ENCODE measurements around the gene MAN1B1.
"Not testable (repeated sequence)": the region's sequence is repeated elsewhere in the genome, so short reads cannot be mapped to it uniquely, and the experiment has no call there.

Gene MAN1B1

GRCh38 chr9:137114613-137115393, 28.0 kb downstream of the MAN1B1 start, which contains the start of gene DPP7:
TSS of gene DPP7 (minus strand) at chr9:137114733. CDS start at chr9:137114713, 20 bp downstream.
- no peaks in the 10 kb centered on the region for H3K27me3 ChIP-seq (replicated peaks)
- no peak for TF ChIP-seq CTCF (IDR thresholded peaks at IDR 0.05; ENCODE audit: low read depth, low read length, missing control alignments)
- in situ Hi-C loops (cut with HindIII; ENCODE audit: low pct_ligation_motif_present, low sequenced_read_pairs), result no loop called here
- H3K4me3 ChIP-seq (ENCODE audit: low read depth, low read length), result peak within 1 kb of the TSS; percentile 46
- H3K27ac ChIP-seq, result no peak within 1 kb of the TSS
- H3K36me3 ChIP-seq (replicated peaks), result peaks cover 8% of the 10 kb centered on the region
- DNase-seq, result no peak

- in situ Hi-C loops (cut with HindIII; ENCODE audit: low pct_ligation_motif_present, low sequenced_read_pairs), result no loop called here
- H3K27me3 ChIP-seq (replicated peaks), result no peaks in the 10 kb centered on the region
- no peak for TF ChIP-seq CTCF (IDR thresholded peaks at IDR 0.05; ENCODE audit: low read depth, low read length, missing control alignments)
- DNase-seq, result no peak
- no peak overlapping the region for H3K27ac ChIP-seq
- H3K36me3 ChIP-seq (replicated peaks), result peaks cover 3% of the 10 kb centered on the region
- H3K4me3 ChIP-seq (ENCODE audit: low read depth, low read length), result no peak overlapping the region
Measured at GRCh38 chr9:137115394-137116026, 28.7 kb downstream of the MAN1B1 start.

GRCh38 chr9:137116027-137116507, 29.3 kb downstream of the MAN1B1 start:
- H3K4me3 ChIP-seq (ENCODE audit: low read depth, low read length), result no peak overlapping the region
- no peak for DNase-seq
- in situ Hi-C loops (cut with HindIII; ENCODE audit: low pct_ligation_motif_present, low sequenced_read_pairs), result no loop called here
- no peak overlapping the region for H3K27ac ChIP-seq
- H3K27me3 ChIP-seq (replicated peaks), result no peaks in the 10 kb centered on the region
- no peaks in the 10 kb centered on the region for H3K36me3 ChIP-seq (replicated peaks)
- no peak for TF ChIP-seq CTCF (IDR thresholded peaks at IDR 0.05; ENCODE audit: low read depth, low read length, missing control alignments)

GRCh38 chr9:137116728-137117127, 29.9 kb downstream of the MAN1B1 start:
- in situ Hi-C loops (cut with HindIII; ENCODE audit: low pct_ligation_motif_present, low sequenced_read_pairs), result no loop called here
- H3K36me3 ChIP-seq (replicated peaks), result no peaks in the 10 kb centered on the region
- no peaks in the 10 kb centered on the region for H3K27me3 ChIP-seq (replicated peaks)
- H3K27ac ChIP-seq, result no peak overlapping the region
- no peak for TF ChIP-seq CTCF (IDR thresholded peaks at IDR 0.05; ENCODE audit: low read depth, low read length, missing control alignments)
- DNase-seq, result no peak
- H3K4me3 ChIP-seq (ENCODE audit: low read depth, low read length), result no peak overlapping the region

- TF ChIP-seq CTCF (IDR thresholded peaks at IDR 0.05; ENCODE audit: low read depth, low read length, missing control alignments), result no peak
- in situ Hi-C loops (cut with HindIII; ENCODE audit: low pct_ligation_motif_present, low sequenced_read_pairs), result no loop called here
Measured at GRCh38 chr9:137117269-137117731, 30.5 kb downstream of the MAN1B1 start.

GRCh38 chr9:137118092-137118603, 31.4 kb downstream of the MAN1B1 start:
- H3K27me3 ChIP-seq (replicated peaks); H3K27ac ChIP-seq; in situ Hi-C loops (cut with HindIII; ENCODE audit: low pct_ligation_motif_present, low sequenced_read_pairs); H3K36me3 ChIP-seq (replicated peaks); H3K4me3 ChIP-seq (ENCODE audit: low read depth, low read length); DNase-seq: not testable (repeated sequence)

More at GRCh38 chr9:137117269-137117731, 30.5 kb downstream of the MAN1B1 start:
- DNase-seq, result no peak
- H3K27me3 ChIP-seq (replicated peaks), result no peaks in the 10 kb centered on the region
- H3K27ac ChIP-seq, result no peak overlapping the region
- no peaks in the 10 kb centered on the region for H3K36me3 ChIP-seq (replicated peaks)
- H3K4me3 ChIP-seq (ENCODE audit: low read depth, low read length), result no peak overlapping the region

GRCh38 chr9:137121927-137122795, 35.4 kb downstream of the MAN1B1 start:
- DNase-seq; H3K4me3 ChIP-seq (ENCODE audit: low read depth, low read length); in situ Hi-C loops (cut with HindIII; ENCODE audit: low pct_ligation_motif_present, low sequenced_read_pairs); H3K27me3 ChIP-seq (replicated peaks); H3K27ac ChIP-seq; H3K36me3 ChIP-seq (replicated peaks): not testable (repeated sequence)

GRCh38 chr9:137122796-137123467, 36.1 kb downstream of the MAN1B1 start:
- H3K36me3 ChIP-seq (replicated peaks); H3K4me3 ChIP-seq (ENCODE audit: low read depth, low read length); DNase-seq; H3K27ac ChIP-seq; H3K27me3 ChIP-seq (replicated peaks); in situ Hi-C loops (cut with HindIII; ENCODE audit: low pct_ligation_motif_present, low sequenced_read_pairs): not testable (repeated sequence)

All from brain microvascular endothelial cell (primary cell).